ENCODE measurements around the gene NAPSA. TPM values are rescaled to one million over a fixed set of nuclear protein-coding genes. Genes with fewer than 3 reads are reported as not detected.

NAPSA gene
- polyA plus RNA-seq (0.51 to 2.8 TPM (median 0.94 TPM) in 3 replicates), polyA minus RNA-seq (0.67 to 0.96 TPM in 2 of 3 replicates, not detected in the other)
- not detected for polyA plus RNA-seq (2011; ENCODE audit: low read depth)
- 0.22 and 0.31 TPM in 2 replicates for polyA plus RNA-seq (2011; cell fraction: cytosol; rRNA removed)
- polyA plus RNA-seq (2011; cell fraction: nucleus; rRNA removed), result 6.2 and 6.7 TPM in 2 replicates
- 0.30 and 1.2 TPM in 2 replicates for polyA plus RNA-seq (2012; ENCODE audit: low replicate concordance)
- not detected for polyA minus RNA-seq (2011; cell fraction: cytosol; rRNA and poly(A)+ RNA removed)
- polyA minus RNA-seq (2011; cell fraction: nucleus; rRNA and poly(A)+ RNA removed), result 0.23 and 0.63 TPM in 2 replicates

GRCh38 chr19:50365434-50366306, at the start of gene NAPSA:
Gene NAPSA, minus strand, starts transcription at chr19:50365639. Its CDS starts 18 bp downstream, at chr19:50365621.
- Histone ChIP-seq H3K9me1 (ENCODE audit: control insufficient read depth, extremely low read depth, insufficient read depth, low read length) (no peaks in the 10 kb centered on the region), H3K9me3 (ENCODE audit: control insufficient read depth, low read depth, low read length) (no peaks in the 10 kb centered on the region), H4K20me1 (ENCODE audit: control insufficient read depth, extremely low read depth, insufficient read depth, low read length) (no peaks in the 10 kb centered on the region), H3K27me3 (ENCODE audit: control insufficient read depth, extremely low read depth, insufficient read depth, low read length) (no peaks in the 10 kb centered on the region), H3K36me3 (ENCODE audit: control insufficient read depth in 2 of 2, extremely low read depth in 1 of 2, insufficient read depth in 2 of 2, low read length in 2 of 2) (no peaks in the 10 kb centered on the region), H3K79me2 (ENCODE audit: control insufficient read depth, insufficient read depth, low read length) (no peaks in the 10 kb centered on the region), H3K4me3 (ENCODE audit: control insufficient read depth in 2 of 3, extremely low read depth in 1 of 3, insufficient read depth in 2 of 3, low read depth in 1 of 3, low read length in 3 of 3) (no peak within 1 kb of the TSS), H3K27ac (ENCODE audit: control insufficient read depth, insufficient read depth, low read length) (no peak within 1 kb of the TSS), H3K4me2 (ENCODE audit: control insufficient read depth, extremely low read depth, insufficient read depth, low read depth, low read length) (no peak within 1 kb of the TSS), H2AFZ (ENCODE audit: control insufficient read depth, low read length) (no peak within 1 kb of the TSS), H3K4me1 (ENCODE audit: control insufficient read depth, extremely low read depth, insufficient read depth, low read length) (peaks cover 6% of the 10 kb centered on the region), H3K9ac (ENCODE audit: control insufficient read depth, extremely low read depth, insufficient read depth, low read length) (no peak within 1 kb of the TSS)
- DNase-seq (ENCODE audit: low read depth, low spot score) (no peak), FAIRE-seq (no peak)
- dilution Hi-C loops (cut with MboI; ENCODE audit: extremely low pct_ligation_motif_present, low sequenced_read_pairs), result no loop called here
- TF ChIP-seq CTCF (optimal IDR thresholded peaks at IDR 0.05 in 1 of 3, IDR thresholded peaks at IDR 0.05 in 1 of 3, conservative IDR thresholded peaks at IDR 0.05 in 1 of 3; ENCODE audit: extremely low read depth in 1 of 3, insufficient read depth in 2 of 3, low read length in 3 of 3), result no peak
- no peak for TF ChIP-seq EZH2 (IDR thresholded peaks at IDR 0.05; ENCODE audit: low read length)

- TF ChIP-seq EZH2 (IDR thresholded peaks at IDR 0.05; ENCODE audit: low read length) (no peak), CTCF (optimal IDR thresholded peaks at IDR 0.05 in 1 of 3, IDR thresholded peaks at IDR 0.05 in 1 of 3, conservative IDR thresholded peaks at IDR 0.05 in 1 of 3; ENCODE audit: extremely low read depth in 1 of 3, insufficient read depth in 2 of 3, low read length in 3 of 3) (no peak)
These were observed 48.1 kb upstream of the NAPSA start for GRCh38 chr19:50413531-50413930.

More at GRCh38 chr19:50413531-50413930, 48.1 kb upstream of the NAPSA start:
- Histone ChIP-seq H3K36me3 (ENCODE audit: control insufficient read depth in 2 of 2, extremely low read depth in 1 of 2, insufficient read depth in 2 of 2, low read length in 2 of 2) (peaks cover 6 to 11% of the 10 kb centered on the region in 2 experiments), H3K79me2 (ENCODE audit: control insufficient read depth, insufficient read depth, low read length) (no peaks in the 10 kb centered on the region), H3K4me1 (ENCODE audit: control insufficient read depth, extremely low read depth, insufficient read depth, low read length) (no peaks in the 10 kb centered on the region), H3K27ac (ENCODE audit: control insufficient read depth, insufficient read depth, low read length) (no peak overlapping the region), H3K9me3 (ENCODE audit: control insufficient read depth, low read depth, low read length) (no peaks in the 10 kb centered on the region), H3K9me1 (ENCODE audit: control insufficient read depth, extremely low read depth, insufficient read depth, low read length) (no peaks in the 10 kb centered on the region), H3K27me3 (ENCODE audit: control insufficient read depth, extremely low read depth, insufficient read depth, low read length) (peaks cover 3% of the 10 kb centered on the region), H2AFZ (ENCODE audit: control insufficient read depth, low read length) (no peak overlapping the region), H3K9ac (ENCODE audit: control insufficient read depth, extremely low read depth, insufficient read depth, low read length) (no peak overlapping the region), H3K4me2 (ENCODE audit: control insufficient read depth, extremely low read depth, insufficient read depth, low read depth, low read length) (no peak overlapping the region), H3K4me3 (ENCODE audit: control insufficient read depth in 2 of 3, extremely low read depth in 1 of 3, insufficient read depth in 2 of 3, low read depth in 1 of 3, low read length in 3 of 3) (no peak overlapping the region), H4K20me1 (ENCODE audit: control insufficient read depth, extremely low read depth, insufficient read depth, low read length) (no peaks in the 10 kb centered on the region)
- dilution Hi-C loops (cut with MboI; ENCODE audit: extremely low pct_ligation_motif_present, low sequenced_read_pairs), result no loop called here
- FAIRE-seq, result no peak
- DNase-seq (ENCODE audit: low read depth, low spot score), result no peak
